ENCODE data around the gene CCSER2. TPM values are rescaled to one million over a fixed set of nuclear protein-coding genes. Genes with fewer than 3 reads are reported as not detected.

CCSER2 gene
- total RNA-seq, 2 donors from 2014 or later, result 29.8 to 38.8 TPM

- Mint-ChIP-seq H3K27me3 (ENCODE audit: insufficient read depth) (no peaks in the 10 kb centered on the region), H3K4me3 (no peak overlapping the region), H3K36me3 (ENCODE audit: low read depth) (peaks cover 28% of the 10 kb centered on the region), H3K27ac (peak overlapping the region; percentile 8), H3K4me1 (no peaks in the 10 kb centered on the region), H3K9me3 (peaks cover 17% of the 10 kb centered on the region)
- H3K36me3 ChIP-seq (ENCODE audit: control insufficient read depth, insufficient read depth, low read length), result peaks cover 25% of the 10 kb centered on the region
- H3K9me3 ChIP-seq (ENCODE audit: control insufficient read depth, low read length), result peaks cover 27% of the 10 kb centered on the region
- H3K9ac ChIP-seq (ENCODE audit: extremely low read depth, low read length, poor library complexity, severe bottlenecking), result no peak overlapping the region
- no peak overlapping the region for H3K4me3 ChIP-seq (ENCODE audit: low read length)
- no peak overlapping the region for H3K27ac ChIP-seq (ENCODE audit: low read depth, low read length)
- DNase-seq, result no peak
- H3K27me3 ChIP-seq (ENCODE audit: control insufficient read depth, insufficient read depth, low read length, poor library complexity, severe bottlenecking), result no peaks in the 10 kb centered on the region
- H3K4me1 ChIP-seq (ENCODE audit: control insufficient read depth, insufficient read depth, low read length), result no peaks in the 10 kb centered on the region
- TF ChIP-seq CTCF (conservative IDR thresholded peaks at IDR 0.05), result no peak
- WGBS, 2 experiments (ENCODE audit: insufficient coverage in 1 of 2, insufficient read length in 1 of 2), result 92% methylated on average over 2 of the region's 2 CpGs; no CpG with 5 or more reads in 1 of the 2 experiments
Observed at GRCh38 chr10:84456126-84456525, 127.7 kb downstream of the CCSER2 start.

- peaks cover 17% of the 10 kb centered on the region for H3K9me3 Mint-ChIP-seq
- no peak for DNase-seq
- no peak overlapping the region for H3K4me3 Mint-ChIP-seq
Observed at GRCh38 chr10:84460520-84460919, 132.1 kb downstream of the CCSER2 start.

GRCh38 chr10:84469470-84469869 is 141.1 kb downstream of the CCSER2 start:
- H3K27ac Mint-ChIP-seq, result no peak overlapping the region
- WGBS, 2 experiments (ENCODE audit: insufficient coverage in 1 of 2, insufficient read length in 1 of 2), result no CpG with 5 or more reads among the region's 1 CpG

More at GRCh38 chr10:84460520-84460919, 132.1 kb downstream of the CCSER2 start:
- Mint-ChIP-seq H3K27ac (no peak overlapping the region), H3K36me3 (ENCODE audit: low read depth) (peaks cover 20% of the 10 kb centered on the region), H3K27me3 (ENCODE audit: insufficient read depth) (peaks cover 6% of the 10 kb centered on the region), H3K4me1 (peaks cover 6% of the 10 kb centered on the region)
- Histone ChIP-seq H3K9me3 (ENCODE audit: control insufficient read depth, low read length) (peaks cover 20% of the 10 kb centered on the region), H3K36me3 (ENCODE audit: control insufficient read depth, insufficient read depth, low read length) (peaks cover 16% of the 10 kb centered on the region), H3K4me3 (ENCODE audit: low read length) (no peak overlapping the region), H3K27me3 (ENCODE audit: control insufficient read depth, insufficient read depth, low read length, poor library complexity, severe bottlenecking) (no peaks in the 10 kb centered on the region), H3K9ac (ENCODE audit: extremely low read depth, low read length, poor library complexity, severe bottlenecking) (no peak overlapping the region), H3K27ac (ENCODE audit: low read depth, low read length) (no peak overlapping the region), H3K4me1 (ENCODE audit: control insufficient read depth, insufficient read depth, low read length) (peaks cover 3% of the 10 kb centered on the region)
- no peak for TF ChIP-seq CTCF (conservative IDR thresholded peaks at IDR 0.05)

More at GRCh38 chr10:84469470-84469869, 141.1 kb downstream of the CCSER2 start:
- Mint-ChIP-seq H3K27me3 (ENCODE audit: insufficient read depth) (peaks cover 2% of the 10 kb centered on the region), H3K9me3 (no peaks in the 10 kb centered on the region), H3K4me1 (peaks cover 14% of the 10 kb centered on the region), H3K36me3 (ENCODE audit: low read depth) (peaks cover 17% of the 10 kb centered on the region), H3K4me3 (no peak overlapping the region)
- H3K36me3 ChIP-seq (ENCODE audit: control insufficient read depth, insufficient read depth, low read length), result peaks cover 34% of the 10 kb centered on the region
- H3K27ac ChIP-seq (ENCODE audit: low read depth, low read length), result no peak overlapping the region
- no peak overlapping the region for H3K9ac ChIP-seq (ENCODE audit: extremely low read depth, low read length, poor library complexity, severe bottlenecking)
- DNase-seq, result no peak
- H3K27me3 ChIP-seq (ENCODE audit: control insufficient read depth, insufficient read depth, low read length, poor library complexity, severe bottlenecking), result no peaks in the 10 kb centered on the region
- H3K9me3 ChIP-seq (ENCODE audit: control insufficient read depth, low read length), result no peaks in the 10 kb centered on the region
- no peak overlapping the region for H3K4me3 ChIP-seq (ENCODE audit: low read length)
- H3K4me1 ChIP-seq (ENCODE audit: control insufficient read depth, insufficient read depth, low read length), result peaks cover 2% of the 10 kb centered on the region
- no peak for TF ChIP-seq CTCF (conservative IDR thresholded peaks at IDR 0.05)
